Caco-2 (cell line): ENCODE measurements around the gene MORF4L2. TPM values are rescaled to one million over a fixed set of nuclear protein-coding genes. Genes with fewer than 3 reads are reported as not detected.

Experiments used
- BruUV-seq: library from RNA; stranded (reverse); fragments of 400-500 nt; replicated peaks from 2 replicates; lab custom pipeline; 2021; lab: Mats Ljungman, UMichigan
- CTCF ChIA-PET: fragments of 300-600 bp; sonication (Branson Sonifier 250); formaldehyde crosslinking; loops from one replicate; lab custom pipeline; 2022; ENCODE audit warnings: antibody characterized with exemption; lab: Charles Lee
- POLR2A ChIA-PET: fragments of 300-600 bp; sonication (Branson Sonifier 250); formaldehyde crosslinking; loops from one replicate; lab custom pipeline; 2022; ENCODE audit warnings: antibody characterized with exemption; lab: Charles Lee
- DNase-seq, 2 experiments: peaks; one replicate each; pipeline versions ENCODE4 v3.0.0 to v3.0.0-alpha.2; 2020 to 2022
- H3K27me3 ChIP-seq: replicated peaks from 2 replicates; pipeline ENCODE4 v1.6.0; 2011; ENCODE audit warnings: low read length; ENCODE audit not compliant: control insufficient read depth, insufficient read depth
- H3K36me3 ChIP-seq: 2 replicates; pipeline ENCODE4 v1.5.1; 2011; ENCODE audit warnings: low read length; ENCODE audit not compliant: control insufficient read depth, insufficient read depth
- H3K4me1 ChIP-seq: fragments of 250-450 bp; sonication (Bioruptor Pico); 2 replicates; pipeline ENCODE4 v1.5.1; 2020; ENCODE audit warnings: mild to moderate bottlenecking
- H3K4me3 ChIP-seq: 2 replicates; pipeline ENCODE4 v1.5.1; 2011; ENCODE audit warnings: low read depth, mild to moderate bottlenecking, control low read depth, low read length
- H3K9me3 ChIP-seq: fragments of 250-450 bp; sonication (Bioruptor Pico); 2 replicates; pipeline ENCODE4 v1.5.1; 2020; ENCODE audit warnings: mild to moderate bottlenecking, moderate library complexity
- H3K27ac Mint-ChIP-seq: one replicate; pipeline ENCODE4 v1.8.0; 2022; ENCODE audit warnings: mixed read lengths; ENCODE audit not compliant: unreplicated experiment
- H3K27me3 Mint-ChIP-seq: one replicate; pipeline ENCODE4 v1.8.0; 2022; ENCODE audit warnings: mixed read lengths; ENCODE audit not compliant: insufficient read depth, unreplicated experiment
- H3K36me3 Mint-ChIP-seq: one replicate; pipeline ENCODE4 v1.8.0; 2022; ENCODE audit warnings: mild to moderate bottlenecking, mixed read lengths; ENCODE audit not compliant: insufficient read depth, unreplicated experiment
- H3K4me1 Mint-ChIP-seq: one replicate; pipeline ENCODE4 v1.8.0; 2022; ENCODE audit warnings: low read depth, mixed read lengths; ENCODE audit not compliant: unreplicated experiment
- H3K4me3 Mint-ChIP-seq: one replicate; pipeline ENCODE4 v1.8.0; 2022; ENCODE audit warnings: mild to moderate bottlenecking, moderate library complexity, mixed read lengths; ENCODE audit not compliant: unreplicated experiment
- H3K9me3 Mint-ChIP-seq: one replicate; pipeline ENCODE4 v1.8.0; 2022; ENCODE audit warnings: mixed read lengths; ENCODE audit not compliant: unreplicated experiment
- intact Hi-C: fragments of 100-400 bp; cut with micrococcal nuclease; formaldehyde crosslinking; loops from one replicate; pipeline ENCODE4 v1.10.0; 2022; ENCODE audit not compliant: unreplicated experiment
- total RNA-seq: library from RNA; stranded (reverse); gene quantifications from 2 replicates; pipeline ENCODE4 v1.2.3, GENCODE V29; 2022
- TF ChIP-seq, protein P1 (sequence below), 2 experiments: fragments of 200-600 bp in 1 of 2; IDR thresholded peaks; 1 replicate in 1 of 2; 2 replicates in 1 of 2; pipeline versions ENCODE4 v1.5.1 to v1.8.0; 2011 to 2022; ENCODE audit warnings: antibody characterized with exemption in 1 of 2, control low read depth in 1 of 2, inconsistent platforms in 1 of 2, low read depth in 1 of 2, low read length in 1 of 2, mild to moderate bottlenecking in 1 of 2, moderate library complexity in 1 of 2; ENCODE audit not compliant: insufficient read depth in 1 of 2, severe bottlenecking in 1 of 2, unreplicated experiment in 1 of 2

The MORF4L2 gene
- total RNA-seq, 1 experiment from 2014 or later, result 314 TPM

DNA sequence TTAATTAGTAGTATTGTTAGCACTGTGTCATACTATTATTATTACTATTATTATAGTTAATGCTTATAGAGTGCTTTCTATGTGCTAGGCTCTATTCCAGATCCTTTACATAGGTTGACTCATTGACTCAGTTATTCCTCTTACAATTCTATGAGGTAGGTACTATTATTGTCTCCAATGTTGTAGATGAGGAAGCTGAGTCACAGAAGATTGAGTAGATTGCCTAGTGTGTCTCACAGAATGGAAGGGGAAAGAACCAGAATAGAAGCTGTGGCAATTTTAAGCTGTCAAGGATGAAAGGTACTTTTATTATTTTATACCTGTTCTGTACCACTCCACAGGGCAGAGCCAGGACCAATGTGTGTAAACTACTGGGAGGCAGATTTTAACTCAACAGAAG, 59.6 kb downstream of the MORF4L2 start:
- Mint-ChIP-seq H3K4me3 (no peak overlapping the region), H3K27ac (no peak overlapping the region), H3K4me1 (peaks cover 12% of the 10 kb centered on the region), H3K36me3 (peaks cover 5% of the 10 kb centered on the region), H3K9me3 (no peaks in the 10 kb centered on the region), H3K27me3 (no peaks in the 10 kb centered on the region)
- H3K4me1 ChIP-seq, result no peaks in the 10 kb centered on the region
- H3K27me3 ChIP-seq, result no peaks in the 10 kb centered on the region
- H3K9me3 ChIP-seq, result no peaks in the 10 kb centered on the region
- H3K4me3 ChIP-seq, result no peak overlapping the region
- no TSS peak for BruUV-seq
- H3K36me3 ChIP-seq, result no peaks in the 10 kb centered on the region
- TF ChIP-seq, protein P1, sequence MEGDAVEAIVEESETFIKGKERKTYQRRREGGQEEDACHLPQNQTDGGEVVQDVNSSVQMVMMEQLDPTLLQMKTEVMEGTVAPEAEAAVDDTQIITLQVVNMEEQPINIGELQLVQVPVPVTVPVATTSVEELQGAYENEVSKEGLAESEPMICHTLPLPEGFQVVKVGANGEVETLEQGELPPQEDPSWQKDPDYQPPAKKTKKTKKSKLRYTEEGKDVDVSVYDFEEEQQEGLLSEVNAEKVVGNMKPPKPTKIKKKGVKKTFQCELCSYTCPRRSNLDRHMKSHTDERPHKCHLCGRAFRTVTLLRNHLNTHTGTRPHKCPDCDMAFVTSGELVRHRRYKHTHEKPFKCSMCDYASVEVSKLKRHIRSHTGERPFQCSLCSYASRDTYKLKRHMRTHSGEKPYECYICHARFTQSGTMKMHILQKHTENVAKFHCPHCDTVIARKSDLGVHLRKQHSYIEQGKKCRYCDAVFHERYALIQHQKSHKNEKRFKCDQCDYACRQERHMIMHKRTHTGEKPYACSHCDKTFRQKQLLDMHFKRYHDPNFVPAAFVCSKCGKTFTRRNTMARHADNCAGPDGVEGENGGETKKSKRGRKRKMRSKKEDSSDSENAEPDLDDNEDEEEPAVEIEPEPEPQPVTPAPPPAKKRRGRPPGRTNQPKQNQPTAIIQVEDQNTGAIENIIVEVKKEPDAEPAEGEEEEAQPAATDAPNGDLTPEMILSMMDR (IDR thresholded peaks at IDR 0.05; ENCODE audit: insufficient read depth in 1 of 2, low read depth in 1 of 2, low read length in 1 of 2, severe bottlenecking in 1 of 2, unreplicated experiment in 1 of 2), result no peak
- DNase-seq, result no peak
- ChIA-PET POLR2A (no interaction called here), CTCF (no interaction called here)
- intact Hi-C loops, result no loop called here

Other genes starting within 250 kb of the MORF4L2 start
- not detected in 2 replicates for gene RAB40A, start 167.2 kb downstream of the MORF4L2 start, total RNA-seq
- 39.0 and 42.3 TPM in 2 replicates for gene TCEAL4, start 101.2 kb downstream of the MORF4L2 start, total RNA-seq
- gene TCEAL3, start 78.7 kb downstream of the MORF4L2 start, total RNA-seq, result 2.7 and 3.3 TPM in 2 replicates
- 11.6 and 11.8 TPM in 2 replicates for gene TCEAL1, start 57.7 kb downstream of the MORF4L2 start, total RNA-seq
- not detected in 2 replicates for gene TMEM31, start 24.2 kb upstream of the MORF4L2 start, total RNA-seq
- 3.4 and 3.6 TPM in 2 replicates for gene PLP1, start 90.1 kb upstream of the MORF4L2 start, total RNA-seq
- gene RAB9B, start 145.6 kb upstream of the MORF4L2 start, total RNA-seq, result 1.4 and 1.6 TPM in 2 replicates